Measurements from ENCODE around the gene MRPS27. TPM values are rescaled to one million over a fixed set of nuclear protein-coding genes. Genes with fewer than 3 reads are reported as not detected.

Gene MRPS27
- total RNA-seq, 4 donors from 2014 or later = 20.8 to 39.6 (median 24.7) TPM

DNA sequence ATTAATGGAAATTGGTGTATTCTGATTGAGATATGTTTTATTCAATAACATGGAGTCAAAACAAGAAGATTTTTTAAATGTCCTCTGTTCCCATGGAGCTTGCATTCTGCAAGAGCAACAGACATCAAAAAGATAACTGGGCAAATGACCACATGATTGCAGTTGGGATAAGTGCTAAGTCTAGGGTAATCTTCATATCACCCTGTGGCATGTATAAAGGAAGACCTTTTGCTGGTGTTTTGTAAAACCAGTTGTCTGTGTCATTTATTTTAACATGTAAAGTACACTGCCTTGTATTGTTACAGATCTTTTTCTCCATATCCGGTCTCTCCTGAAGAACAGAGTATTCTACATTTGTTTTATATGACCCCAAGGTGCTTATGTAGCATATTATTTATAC, 44.1 kb upstream of the MRPS27 start:
- Histone ChIP-seq H3K27ac (no peak overlapping the region), H3K4me1 (no peaks in the 10 kb centered on the region), H3K36me3 (peaks cover 0 to 13% (median 0%) of the 10 kb centered on the region in 3 donors), H3K4me3 (no peak overlapping the region), H3K9me3 (no peaks in the 10 kb centered on the region), H3K27me3 (no peaks in the 10 kb centered on the region)
- no peak for DNase-seq
- TF ChIP-seq POLR2A (IDR thresholded peaks at IDR 0.05) = no peak
- TF ChIP-seq, protein P1, sequence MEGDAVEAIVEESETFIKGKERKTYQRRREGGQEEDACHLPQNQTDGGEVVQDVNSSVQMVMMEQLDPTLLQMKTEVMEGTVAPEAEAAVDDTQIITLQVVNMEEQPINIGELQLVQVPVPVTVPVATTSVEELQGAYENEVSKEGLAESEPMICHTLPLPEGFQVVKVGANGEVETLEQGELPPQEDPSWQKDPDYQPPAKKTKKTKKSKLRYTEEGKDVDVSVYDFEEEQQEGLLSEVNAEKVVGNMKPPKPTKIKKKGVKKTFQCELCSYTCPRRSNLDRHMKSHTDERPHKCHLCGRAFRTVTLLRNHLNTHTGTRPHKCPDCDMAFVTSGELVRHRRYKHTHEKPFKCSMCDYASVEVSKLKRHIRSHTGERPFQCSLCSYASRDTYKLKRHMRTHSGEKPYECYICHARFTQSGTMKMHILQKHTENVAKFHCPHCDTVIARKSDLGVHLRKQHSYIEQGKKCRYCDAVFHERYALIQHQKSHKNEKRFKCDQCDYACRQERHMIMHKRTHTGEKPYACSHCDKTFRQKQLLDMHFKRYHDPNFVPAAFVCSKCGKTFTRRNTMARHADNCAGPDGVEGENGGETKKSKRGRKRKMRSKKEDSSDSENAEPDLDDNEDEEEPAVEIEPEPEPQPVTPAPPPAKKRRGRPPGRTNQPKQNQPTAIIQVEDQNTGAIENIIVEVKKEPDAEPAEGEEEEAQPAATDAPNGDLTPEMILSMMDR (IDR thresholded peaks at IDR 0.05) = no peak

GRCh38 chr5:72363166-72363802, 43.2 kb upstream of the MRPS27 start:
- no peak for DNase-seq
- H3K36me3 ChIP-seq = peaks cover 0 to 16% (median 0%) of the 10 kb centered on the region in 3 donors
- TF ChIP-seq POLR2A (IDR thresholded peaks at IDR 0.05) = no peak
- TF ChIP-seq, protein P1 (IDR thresholded peaks at IDR 0.05) = no peak
- H3K4me3 ChIP-seq = no peak overlapping the region
- no peaks in the 10 kb centered on the region for H3K27me3 ChIP-seq
- no peak overlapping the region for H3K27ac ChIP-seq
- H3K9me3 ChIP-seq = no peaks in the 10 kb centered on the region
- no peaks in the 10 kb centered on the region for H3K4me1 ChIP-seq

GRCh38 chr5:72359886-72360285, 39.8 kb upstream of the MRPS27 start:
- Histone ChIP-seq H3K27me3 (no peaks in the 10 kb centered on the region), H3K27ac (no peak overlapping the region), H3K4me3 (no peak overlapping the region), H3K9me3 (no peaks in the 10 kb centered on the region), H3K4me1 (no peaks in the 10 kb centered on the region), H3K36me3 (peaks cover 0 to 18% (median 0%) of the 10 kb centered on the region in 3 donors)
- TF ChIP-seq, protein P1 (IDR thresholded peaks at IDR 0.05) = no peak
- no peak for TF ChIP-seq POLR2A (IDR thresholded peaks at IDR 0.05)
- DNase-seq = no peak

DNA sequence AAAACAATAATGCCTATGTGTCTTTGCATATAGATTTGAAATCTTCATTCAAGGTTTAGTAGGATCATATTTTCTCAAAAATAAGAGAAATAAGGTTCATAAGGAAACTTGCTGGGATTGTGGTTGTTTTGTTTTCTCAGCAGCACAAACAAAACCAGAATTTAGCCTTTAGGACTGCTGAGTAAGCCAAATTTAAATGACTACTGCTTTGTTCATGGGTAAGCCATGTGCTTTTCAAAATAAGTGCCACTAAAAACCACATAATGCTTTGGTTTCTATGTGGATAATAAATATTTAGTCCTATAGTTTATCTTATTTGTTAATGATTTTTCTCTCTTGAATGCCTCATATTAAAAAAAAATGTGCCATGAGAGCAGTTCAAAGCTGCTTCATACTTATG, 38.9 kb upstream of the MRPS27 start:
- TF ChIP-seq, protein P1 (IDR thresholded peaks at IDR 0.05) = no peak
- no peak for TF ChIP-seq POLR2A (IDR thresholded peaks at IDR 0.05)
- peaks cover 0 to 18% (median 0%) of the 10 kb centered on the region in 3 donors for H3K36me3 ChIP-seq

DNA sequence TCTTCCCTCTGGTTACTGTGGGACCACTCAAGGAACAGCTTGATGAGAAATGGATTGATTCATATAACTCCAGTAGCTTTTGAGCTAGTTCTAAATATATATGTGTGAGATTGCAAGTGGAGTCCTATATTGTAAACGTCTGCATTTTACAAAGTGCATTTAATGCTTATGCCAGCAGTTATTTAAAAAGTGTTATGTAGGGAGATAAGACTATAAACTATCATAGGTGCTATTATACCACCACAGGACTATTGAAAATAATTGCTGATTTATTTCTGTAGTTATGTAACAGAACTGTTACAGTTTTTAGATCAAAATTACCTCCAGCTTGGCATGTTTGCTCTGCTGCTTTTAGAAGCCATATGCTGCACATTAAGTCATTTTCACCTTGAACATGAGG, 36.3 kb upstream of the MRPS27 start:
- Histone ChIP-seq H3K36me3 (peaks cover 0 to 12% (median 0%) of the 10 kb centered on the region in 3 donors), H3K4me3 (no peak overlapping the region), H3K4me1 (no peaks in the 10 kb centered on the region), H3K27me3 (no peaks in the 10 kb centered on the region), H3K27ac (no peak overlapping the region), H3K9me3 (no peaks in the 10 kb centered on the region)
- no peak for DNase-seq
- TF ChIP-seq POLR2A (IDR thresholded peaks at IDR 0.05) = no peak
- TF ChIP-seq, protein P1 (IDR thresholded peaks at IDR 0.05) = no peak

More for the DNA sequence above, 38.9 kb upstream of the MRPS27 start:
- Histone ChIP-seq H3K27ac (no peak overlapping the region), H3K4me3 (no peak overlapping the region), H3K9me3 (no peaks in the 10 kb centered on the region), H3K27me3 (no peaks in the 10 kb centered on the region), H3K4me1 (no peaks in the 10 kb centered on the region)
- no peak for DNase-seq

Data from Peyer's patch (tissue), 4 donors.